HG03045 (cell line): Measurements from ENCODE around the gene TBC1D2.
"Not testable (repeated sequence)": the region's sequence is repeated elsewhere in the genome, so short reads cannot be mapped to it uniquely, and the experiment has no call there.

ENCODE experiments used
- ATAC-seq: cut with Tn5 transposase; IDR thresholded peaks from one replicate; pipeline ENCODE4 v1.9.1; 2021; ENCODE audit warnings: mild to moderate bottlenecking, moderate library complexity; ENCODE audit not compliant: unreplicated experiment

The TBC1D2 gene

GRCh38 chr9:98191671-98192502 lies 63.6 kb downstream of the TBC1D2 start:
- peak; percentile 10 for ATAC-seq

- ATAC-seq: no peak
Measured at GRCh38 chr9:98191181-98191608, 64.3 kb downstream of the TBC1D2 start.

- ATAC-seq: no peak
Measured at GRCh38 chr9:98190757-98191105, 64.7 kb downstream of the TBC1D2 start.

- ATAC-seq: no peak
Measured at GRCh38 chr9:98189412-98189811, 66.0 kb downstream of the TBC1D2 start.

GRCh38 chr9:98187926-98188325 lies 67.5 kb downstream of the TBC1D2 start:
- ATAC-seq: no peak

- no peak for ATAC-seq
Measured at GRCh38 chr9:98186236-98186635, 69.2 kb downstream of the TBC1D2 start.

GRCh38 chr9:98185611-98186171 lies 69.8 kb downstream of the TBC1D2 start:
- no peak for ATAC-seq

GRCh38 chr9:98185021-98185567 lies 70.4 kb downstream of the TBC1D2 start:
- no peak for ATAC-seq

GRCh38 chr9:98184326-98184725 lies 71.1 kb downstream of the TBC1D2 start:
- no peak for ATAC-seq

- ATAC-seq: no peak
Measured at GRCh38 chr9:98182889-98183599, 72.4 kb downstream of the TBC1D2 start.

GRCh38 chr9:98182069-98182820 lies 73.2 kb downstream of the TBC1D2 start:
- ATAC-seq: no peak

- no peak for ATAC-seq
Measured at GRCh38 chr9:98181746-98182068, 73.7 kb downstream of the TBC1D2 start.

GRCh38 chr9:98180996-98181395 lies 74.5 kb downstream of the TBC1D2 start:
- ATAC-seq: no peak

GRCh38 chr9:98178874-98179850 lies 76.3 kb downstream of the TBC1D2 start:
- no peak for ATAC-seq

GRCh38 chr9:98176391-98177259 lies 78.8 kb downstream of the TBC1D2 start:
- ATAC-seq: no peak

- no peak for ATAC-seq
Measured at GRCh38 chr9:98175762-98176161, 79.7 kb downstream of the TBC1D2 start.

GRCh38 chr9:98175028-98175569 lies 80.3 kb downstream of the TBC1D2 start:
- ATAC-seq: no peak

GRCh38 chr9:98174502-98174918 lies 80.9 kb downstream of the TBC1D2 start:
- not testable (repeated sequence) for ATAC-seq

GRCh38 chr9:98173181-98173580 lies 82.3 kb downstream of the TBC1D2 start:
- no peak for ATAC-seq
